H7 (cell line): ENCODE measurements around the gene MAP1B. TPM values are rescaled to one million over a fixed set of nuclear protein-coding genes. Genes with fewer than 3 reads are reported as not detected.

Experiments
- DNase-seq: peaks from one replicate; pipeline ENCODE4 v3.0.0; 2012
- H3K27me3 ChIP-seq: 2 replicates; pipeline ENCODE4 v1.6.0; 2011; ENCODE audit warnings: mild to moderate bottlenecking, low read length; ENCODE audit not compliant: control insufficient read depth, insufficient read depth
- H3K36me3 ChIP-seq: replicated peaks from 2 replicates; pipeline ENCODE4 v1.5.1; 2011; ENCODE audit warnings: low read length; ENCODE audit not compliant: control insufficient read depth, insufficient read depth
- H3K4me3 ChIP-seq: 2 replicates; pipeline ENCODE4 v1.5.1; 2011; ENCODE audit warnings: low read depth, mild to moderate bottlenecking, control low read depth, low read length, moderate library complexity; ENCODE audit not compliant: insufficient read depth
- total RNA-seq: library from RNA; depleted of rRNA; stranded (reverse); fragments of >200 nt; shearing (Covaris generic); gene quantifications from 2 replicates; pipeline ENCODE4 v1.2.3, GENCODE V29; 2014

MAP1B gene
- total RNA-seq, 1 experiment from 2014 or later: 31.1 TPM

- no peaks in the 10 kb centered on the region; the same call in 1 of the 2 replicates for H3K36me3 ChIP-seq
- no peaks in the 10 kb centered on the region for H3K27me3 ChIP-seq
- H3K4me3 ChIP-seq: no peak overlapping the region
- DNase-seq: no peak
These were observed 64.4 kb downstream of the MAP1B start for GRCh38 chr5:72171667-72172066.

- DNase-seq: no peak
- no peak overlapping the region for H3K4me3 ChIP-seq
- no peaks in the 10 kb centered on the region; the same call in 1 of the 2 replicates for H3K36me3 ChIP-seq
- H3K27me3 ChIP-seq: no peaks in the 10 kb centered on the region
These were observed 65.5 kb downstream of the MAP1B start for GRCh38 chr5:72172786-72173185.

- Histone ChIP-seq H3K4me3 (no peak overlapping the region), H3K27me3 (no peaks in the 10 kb centered on the region), H3K36me3 (no peaks in the 10 kb centered on the region; the same call in 1 of the 2 replicates)
- no peak for DNase-seq
These were observed 70.3 kb downstream of the MAP1B start for GRCh38 chr5:72177538-72177937.

GRCh38 chr5:72179028-72179815, 71.9 kb downstream of the MAP1B start:
- Histone ChIP-seq H3K27me3 (no peaks in the 10 kb centered on the region), H3K4me3 (no peak overlapping the region)
- DNase-seq: peak; percentile 40

GRCh38 chr5:72179816-72180440, 72.7 kb downstream of the MAP1B start:
- Histone ChIP-seq H3K36me3 (peaks cover 1% of the 10 kb centered on the region), H3K27me3 (no peaks in the 10 kb centered on the region), H3K4me3 (no peak overlapping the region)

More at GRCh38 chr5:72179028-72179815, 71.9 kb downstream of the MAP1B start:
- H3K36me3 ChIP-seq: peaks cover 1% of the 10 kb centered on the region; the same call in 1 of the 2 replicates

GRCh38 chr5:72180925-72181324, 73.7 kb downstream of the MAP1B start:
- Histone ChIP-seq H3K36me3 (peaks cover 3% of the 10 kb centered on the region), H3K4me3 (no peak overlapping the region), H3K27me3 (no peaks in the 10 kb centered on the region)
- no peak for DNase-seq

More at GRCh38 chr5:72179816-72180440, 72.7 kb downstream of the MAP1B start:
- no peak for DNase-seq

GRCh38 chr5:72182686-72183085, 75.4 kb downstream of the MAP1B start:
- Histone ChIP-seq H3K27me3 (no peaks in the 10 kb centered on the region), H3K4me3 (no peak overlapping the region), H3K36me3 (peaks cover 9% of the 10 kb centered on the region)
- DNase-seq: no peak

GRCh38 chr5:72183101-72183520, 75.8 kb downstream of the MAP1B start:
- peak; percentile 39 for DNase-seq
- H3K36me3 ChIP-seq: peaks cover 9% of the 10 kb centered on the region
- no peak overlapping the region for H3K4me3 ChIP-seq
- H3K27me3 ChIP-seq: no peaks in the 10 kb centered on the region

GRCh38 chr5:72184408-72184807, 77.1 kb downstream of the MAP1B start:
- Histone ChIP-seq H3K4me3 (no peak overlapping the region), H3K36me3 (peaks cover 9% of the 10 kb centered on the region), H3K27me3 (no peaks in the 10 kb centered on the region)
- no peak for DNase-seq

GRCh38 chr5:72185496-72186329, 78.4 kb downstream of the MAP1B start:
- DNase-seq: no peak
- H3K27me3 ChIP-seq: no peaks in the 10 kb centered on the region
- H3K4me3 ChIP-seq: no peak overlapping the region
- H3K36me3 ChIP-seq: peaks cover 9% of the 10 kb centered on the region

- no peak for DNase-seq
- Histone ChIP-seq H3K27me3 (no peaks in the 10 kb centered on the region), H3K36me3 (peaks cover 9% of the 10 kb centered on the region), H3K4me3 (no peak overlapping the region)
These were observed 80.3 kb downstream of the MAP1B start for GRCh38 chr5:72187388-72188075.

- peaks cover 9% of the 10 kb centered on the region for H3K36me3 ChIP-seq
These were observed 80.9 kb downstream of the MAP1B start for GRCh38 chr5:72188166-72188565.

GRCh38 chr5:72189146-72189545, 81.9 kb downstream of the MAP1B start:
- no peaks in the 10 kb centered on the region for H3K27me3 ChIP-seq
- H3K36me3 ChIP-seq: peaks cover 10% of the 10 kb centered on the region
- DNase-seq: no peak
- no peak overlapping the region for H3K4me3 ChIP-seq

More at GRCh38 chr5:72188166-72188565, 80.9 kb downstream of the MAP1B start:
- H3K4me3 ChIP-seq: no peak overlapping the region
- H3K27me3 ChIP-seq: no peaks in the 10 kb centered on the region
- DNase-seq: no peak

- H3K36me3 ChIP-seq: peaks cover 13% of the 10 kb centered on the region
- no peak for DNase-seq
- H3K4me3 ChIP-seq: no peak overlapping the region
- no peaks in the 10 kb centered on the region for H3K27me3 ChIP-seq
These were observed 84.1 kb downstream of the MAP1B start for GRCh38 chr5:72191404-72191803.
